Anterior cingulate cortex (tissue), 58 donors: ENCODE results near the gene C19orf53.

Experiments used
- DNase-seq, 58 donors: peaks; one replicate each; lab custom pipeline; 2025; lab: John Stamatoyannopoulos, UW

Gene C19orf53

DNA sequence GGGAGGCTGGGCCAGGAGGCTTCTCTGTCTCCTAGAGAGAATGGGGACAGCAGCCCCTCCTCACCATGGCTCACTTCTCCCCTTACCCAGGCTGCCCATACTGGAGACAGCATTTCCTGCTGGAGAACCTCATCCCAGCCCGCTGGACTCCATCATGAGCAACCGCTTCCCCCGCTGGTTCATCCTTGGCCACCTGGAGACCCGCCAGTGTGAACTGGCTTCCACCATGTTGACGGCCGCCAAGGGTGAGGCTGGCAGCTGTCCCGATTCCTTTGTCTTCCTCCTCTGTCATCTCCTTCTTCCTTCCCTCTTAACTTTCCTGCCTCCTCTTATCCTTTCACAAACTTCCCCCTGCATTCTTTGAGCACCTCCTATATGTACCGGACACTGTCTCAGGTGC lies 49.0 kb downstream of the C19orf53 start:
- DNase-seq, result peak in 2 of 58 donors; percentile 7 to 21

DNA sequence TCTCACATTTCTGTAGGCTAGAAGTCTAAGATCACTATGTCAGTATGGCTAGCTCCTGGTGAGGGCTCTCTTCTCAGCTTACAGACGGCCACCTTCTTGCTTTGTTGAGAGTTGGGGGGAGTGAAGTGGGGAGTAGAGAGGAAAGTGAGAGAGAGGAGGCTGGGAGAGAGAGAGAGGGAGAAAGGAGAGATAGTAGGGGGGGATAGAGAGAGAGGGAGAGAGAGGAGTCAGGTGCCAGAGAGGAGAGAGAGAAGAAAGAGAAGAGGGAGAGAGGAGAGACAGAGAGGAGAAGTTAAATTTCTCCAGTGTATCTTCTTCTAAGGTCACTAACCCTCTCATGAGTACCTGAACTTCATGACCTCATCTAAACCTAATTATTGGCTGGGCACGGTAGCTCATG lies 49.6 kb downstream of the C19orf53 start:
- no peak for DNase-seq

DNA sequence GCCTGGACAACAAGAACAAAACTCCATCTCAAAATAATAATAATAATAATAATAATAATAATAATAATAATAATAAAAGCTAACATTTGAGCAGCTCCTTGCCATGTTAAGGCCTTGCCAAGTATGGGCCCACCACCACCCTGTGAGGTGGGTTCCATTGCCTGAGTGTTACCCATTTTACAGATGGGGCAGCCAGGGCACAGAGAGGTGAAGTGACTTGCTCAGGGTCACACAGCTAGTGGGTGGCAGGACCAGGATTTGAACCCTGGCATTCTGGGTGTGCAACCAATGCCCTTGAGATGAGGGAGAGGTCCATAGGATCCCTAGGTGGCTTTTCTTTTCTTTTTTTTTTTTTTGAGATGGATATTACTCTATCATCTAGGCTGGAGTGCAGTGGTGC lies 50.4 kb downstream of the C19orf53 start:
- no peak for DNase-seq

DNA sequence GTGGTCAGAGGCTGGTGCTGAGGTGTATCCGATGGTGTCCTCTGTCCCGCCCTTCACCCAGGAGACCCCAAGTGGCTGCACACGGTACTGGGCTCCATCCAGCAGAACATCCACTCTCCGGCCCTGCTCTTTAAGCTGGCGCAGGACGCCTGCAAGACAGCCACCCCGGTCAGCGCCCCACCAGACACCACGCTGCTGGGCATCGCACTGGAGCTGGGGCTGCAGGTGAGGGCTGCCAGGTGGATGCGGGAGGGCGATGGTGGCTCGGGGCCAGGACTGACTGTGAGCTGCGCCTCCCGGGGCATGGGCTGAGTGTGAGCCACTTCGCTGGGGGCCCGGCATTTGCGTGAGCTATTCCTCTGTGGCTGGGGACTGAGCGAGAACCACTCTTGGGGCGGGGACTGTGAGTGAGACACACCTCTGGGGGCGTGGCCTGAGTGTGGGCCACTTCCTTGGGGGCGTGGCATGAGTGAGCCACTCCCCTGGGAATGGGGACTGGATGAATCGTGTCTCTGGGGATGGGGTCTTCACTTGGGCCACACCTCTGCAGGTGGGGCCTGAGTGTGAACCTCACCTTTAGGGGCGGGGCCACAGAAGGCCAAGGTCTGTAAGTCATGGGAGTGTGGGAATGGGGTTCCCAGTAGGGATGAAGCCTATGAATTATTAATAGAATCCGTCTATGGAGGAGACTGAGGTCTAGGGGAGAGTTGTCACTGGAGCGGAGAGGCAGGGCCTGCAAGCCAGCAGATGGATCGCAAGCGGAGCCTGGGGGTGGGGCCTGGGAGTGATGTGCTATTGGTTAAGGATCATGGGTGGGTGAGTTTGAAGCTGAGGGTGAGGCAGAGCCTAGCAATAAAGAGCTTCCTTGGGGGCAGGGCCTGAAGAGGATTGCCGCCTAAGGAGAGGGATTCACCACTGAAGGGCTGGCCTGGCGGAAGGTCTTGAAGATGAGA lies 51.5 kb downstream of the C19orf53 start:
- no peak for DNase-seq

DNA sequence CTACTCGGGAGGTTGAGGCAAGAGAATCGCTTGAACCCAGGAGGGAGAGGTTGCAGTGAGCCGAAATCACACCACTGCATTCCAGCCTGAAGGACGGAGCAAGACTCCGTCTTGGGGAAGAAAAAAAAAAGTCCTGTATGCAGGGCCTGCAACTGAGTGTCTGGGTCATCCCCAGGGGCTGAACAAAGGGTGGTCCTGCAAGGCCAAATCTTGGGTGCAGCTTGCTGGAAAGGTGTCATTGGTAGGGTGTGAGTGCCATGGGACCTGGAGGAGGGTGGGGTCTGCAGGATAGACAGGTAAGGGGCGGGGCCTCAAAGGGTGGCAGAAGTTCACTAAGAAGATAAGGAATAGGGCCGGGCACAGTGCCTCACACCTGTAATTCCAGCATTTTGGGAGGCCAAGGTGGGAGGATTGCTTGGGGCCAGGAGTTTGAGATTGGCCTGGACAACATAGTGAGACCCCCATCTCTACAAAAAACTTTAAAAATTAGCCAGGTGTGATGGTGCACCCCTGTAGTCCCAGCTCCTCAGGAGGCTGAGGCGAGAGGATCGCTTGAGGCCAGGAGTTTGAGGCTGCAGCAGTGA lies 52.5 kb downstream of the C19orf53 start:
- DNase-seq, result no peak

DNA sequence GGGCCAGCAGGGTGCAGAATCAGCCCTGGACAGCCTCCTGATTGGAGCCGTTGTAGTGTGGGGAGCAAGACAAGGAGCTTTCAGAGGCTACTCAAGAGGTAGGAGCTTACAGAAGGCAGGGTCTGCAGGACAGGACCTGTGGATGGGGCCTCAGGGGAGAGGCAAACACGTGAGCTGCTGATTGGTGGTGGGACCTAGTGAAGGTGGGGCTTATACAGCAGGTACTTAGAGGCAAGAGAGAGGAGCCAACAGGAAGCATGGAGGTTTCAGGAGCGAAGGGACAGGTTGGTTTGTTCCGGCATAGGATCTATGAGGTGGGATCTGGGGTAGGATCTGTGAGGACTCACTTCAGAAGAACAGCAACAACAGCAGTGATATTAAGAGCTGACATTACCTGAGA lies 53.4 kb downstream of the C19orf53 start:
- DNase-seq, result no peak
